SU-DHL-6 (cell line): Measurements from ENCODE around the gene NCS1.

Source experiments
- CTCF ChIP-seq: fragments of 200-600 bp; sonication (generic); IDR thresholded peaks from one replicate; pipeline ENCODE4 v1.5.1; 2017; ENCODE audit warnings: antibody characterized with exemption, mild to moderate bottlenecking, low read length, moderate library complexity; ENCODE audit not compliant: insufficient read depth, poor library complexity, severe bottlenecking
- EZH2phosphoT487 ChIP-seq: fragments of 200-600 bp; sonication (generic), shearing (Covaris generic); conservative IDR thresholded peaks from 2 replicates; pipeline ENCODE4 v1.6.1; 2018; ENCODE audit warnings: mild to moderate bottlenecking, antibody characterized with exemption, low read length, moderate library complexity, mixed read lengths

GRCh38 chr9:130208600-130209347 is 36.6 kb downstream of the NCS1 start:
- TF ChIP-seq CTCF (no peak), EZH2phosphoT487 (no peak)
